Endothelial cell of umbilical vein (primary cell): ENCODE measurements around the gene OR2B2.
A peak's percentile ranks its signal among the peaks of the same experiment; 100 is the strongest.

Experiments used
- POLR2A ChIP-seq: IDR thresholded peaks from 2 replicates; pipeline ENCODE4 v1.6.1; 2012; ENCODE audit warnings: low read depth, mild to moderate bottlenecking, control low read depth, low read length
- POLR2AphosphoS5 ChIP-seq: IDR thresholded peaks from 2 replicates; pipeline ENCODE4 v1.6.1; 2012; ENCODE audit warnings: low read depth, mild to moderate bottlenecking, control low read depth, low read length, moderate library complexity; ENCODE audit not compliant: insufficient read depth
- TF ChIP-seq, protein P1 (sequence below), 2 donors: IDR thresholded peaks; 1 replicate in 1 of 2; 2 replicates in 1 of 2; pipeline ENCODE4 v1.5.1; 2011; ENCODE audit warnings: low read length in 2 of 2, mild to moderate bottlenecking in 2 of 2, moderate library complexity in 2 of 2, control low read depth in 1 of 2, inconsistent platforms in 1 of 2, low read depth in 1 of 2; ENCODE audit not compliant: insufficient read depth in 1 of 2; ENCODE audit errors: extremely low read depth in 1 of 2

DNA sequence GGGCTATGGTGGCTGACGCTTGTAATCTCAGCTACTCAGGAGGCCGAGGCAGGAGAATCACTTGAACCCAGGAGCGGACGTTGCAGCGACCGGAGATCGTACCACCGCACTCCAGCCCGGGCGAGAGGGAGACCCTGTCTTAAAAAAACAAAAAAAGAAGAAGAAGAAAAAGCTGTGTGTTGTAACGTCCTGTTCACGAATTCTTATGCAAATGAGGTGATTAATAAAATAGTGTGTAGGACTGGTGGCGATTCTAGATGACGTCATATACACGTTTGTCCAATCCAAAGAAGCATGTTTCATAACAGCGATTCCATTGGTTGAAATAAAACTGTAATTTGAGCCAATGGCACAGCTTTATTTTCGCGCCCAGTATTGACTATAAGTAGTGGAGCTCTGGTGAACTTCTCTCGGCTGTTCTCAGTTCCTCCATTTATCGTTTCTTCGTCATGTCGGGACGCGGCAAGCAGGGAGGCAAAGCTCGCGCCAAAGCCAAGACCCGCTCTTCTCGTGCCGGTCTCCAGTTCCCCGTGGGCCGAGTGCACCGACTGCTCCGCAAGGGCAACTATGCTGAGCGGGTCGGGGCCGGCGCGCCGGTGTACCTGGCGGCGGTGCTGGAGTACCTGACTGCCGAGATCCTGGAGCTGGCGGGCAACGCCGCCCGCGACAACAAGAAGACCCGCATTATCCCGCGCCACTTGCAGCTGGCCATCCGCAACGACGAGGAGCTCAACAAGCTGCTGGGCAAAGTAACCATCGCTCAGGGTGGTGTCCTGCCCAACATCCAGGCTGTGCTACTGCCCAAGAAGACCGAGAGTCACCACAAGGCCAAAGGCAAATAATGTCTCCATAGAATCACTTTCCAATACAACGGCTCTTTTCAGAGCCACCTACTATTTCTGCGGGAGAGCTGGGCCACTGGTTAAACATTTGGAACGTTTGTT lies 47.0 kb downstream of the OR2B2 start:
- TF ChIP-seq, protein P1, sequence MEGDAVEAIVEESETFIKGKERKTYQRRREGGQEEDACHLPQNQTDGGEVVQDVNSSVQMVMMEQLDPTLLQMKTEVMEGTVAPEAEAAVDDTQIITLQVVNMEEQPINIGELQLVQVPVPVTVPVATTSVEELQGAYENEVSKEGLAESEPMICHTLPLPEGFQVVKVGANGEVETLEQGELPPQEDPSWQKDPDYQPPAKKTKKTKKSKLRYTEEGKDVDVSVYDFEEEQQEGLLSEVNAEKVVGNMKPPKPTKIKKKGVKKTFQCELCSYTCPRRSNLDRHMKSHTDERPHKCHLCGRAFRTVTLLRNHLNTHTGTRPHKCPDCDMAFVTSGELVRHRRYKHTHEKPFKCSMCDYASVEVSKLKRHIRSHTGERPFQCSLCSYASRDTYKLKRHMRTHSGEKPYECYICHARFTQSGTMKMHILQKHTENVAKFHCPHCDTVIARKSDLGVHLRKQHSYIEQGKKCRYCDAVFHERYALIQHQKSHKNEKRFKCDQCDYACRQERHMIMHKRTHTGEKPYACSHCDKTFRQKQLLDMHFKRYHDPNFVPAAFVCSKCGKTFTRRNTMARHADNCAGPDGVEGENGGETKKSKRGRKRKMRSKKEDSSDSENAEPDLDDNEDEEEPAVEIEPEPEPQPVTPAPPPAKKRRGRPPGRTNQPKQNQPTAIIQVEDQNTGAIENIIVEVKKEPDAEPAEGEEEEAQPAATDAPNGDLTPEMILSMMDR (IDR thresholded peaks at IDR 0.05; ENCODE audit: extremely low read depth in 1 of 2, insufficient read depth in 1 of 2, low read depth in 1 of 2, low read length in 2 of 2) = no peak
- peak; percentile 68 for TF ChIP-seq POLR2AphosphoS5
- TF ChIP-seq POLR2A = peak; percentile 77
